Measurements from ENCODE around the gene SHANK1.

DNA sequence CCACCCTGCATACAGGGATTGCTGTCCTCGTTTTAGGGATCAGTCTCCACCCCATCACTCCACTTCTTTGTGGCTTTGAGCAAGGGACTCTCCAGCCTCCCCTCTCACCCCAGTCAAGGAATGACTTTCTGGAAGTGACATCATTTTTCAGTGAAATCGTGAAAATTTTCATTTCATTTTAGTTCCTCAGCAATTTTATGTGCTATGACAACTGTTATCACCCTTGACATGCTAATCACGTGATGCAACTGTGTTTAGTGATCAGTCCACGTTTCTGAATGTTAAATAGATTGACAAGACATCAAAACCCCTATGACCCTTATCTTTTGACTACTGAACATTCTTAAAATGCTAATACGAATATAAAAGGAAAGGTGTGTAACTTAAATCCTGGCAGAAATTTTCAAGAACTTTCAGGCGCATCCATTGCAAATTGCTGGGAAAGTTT lies 62.4 kb downstream of the SHANK1 start:
- no peak for TF ChIP-seq ZNF274 (IDR thresholded peaks at IDR 0.05; ENCODE audit: low read depth, low read length)
- TF ChIP-seq YY1 (IDR thresholded peaks at IDR 0.05; ENCODE audit: insufficient read depth, insufficient read length) = no peak
- no peak for TF ChIP-seq SUZ12 (IDR thresholded peaks at IDR 0.05; ENCODE audit: extremely low read depth, insufficient read depth, insufficient read length)

Data from NT2/D1 (cell line).